Measurements from ENCODE around the gene TMEM120B. TPM values are rescaled to one million over a fixed set of nuclear protein-coding genes. Genes with fewer than 3 reads are reported as not detected.

The TMEM120B gene
- total and polyA plus RNA-seq, 8 donors, result 8.5 to 17.7 (median 12.0) TPM

GRCh38 chr12:121807642-121808347 lies 95.2 kb downstream of the TMEM120B start:
- Histone ChIP-seq H3K27me3 (no peaks in the 10 kb centered on the region), H3K4me1 (peaks cover 27 to 65% of the 10 kb centered on the region in 2 donors), H3K27ac (no peak overlapping the region), H3K36me3 (peaks cover 0 to 41% of the 10 kb centered on the region in 2 donors), H3K4me3 (no peak overlapping the region), H3K9me3 (no peaks in the 10 kb centered on the region)
- TF ChIP-seq CTCF (IDR thresholded peaks at IDR 0.05), result no peak
- DNase-seq (peak in 1 of 4 donors; percentile 41), ATAC-seq (no peak)
- intact Hi-C loops (cut with DNase I), result no loop called here

GRCh38 chr12:121808623-121809022 lies 96.1 kb downstream of the TMEM120B start:
- DNase-seq, result no peak
- ATAC-seq, result no peak
- Histone ChIP-seq H3K4me1 (peaks cover 35 to 74% of the 10 kb centered on the region in 2 donors), H3K27me3 (no peaks in the 10 kb centered on the region), H3K36me3 (peaks cover 0 to 41% of the 10 kb centered on the region in 2 donors), H3K4me3 (no peak overlapping the region), H3K9me3 (no peaks in the 10 kb centered on the region), H3K27ac (no peak overlapping the region)
- no peak for TF ChIP-seq CTCF (IDR thresholded peaks at IDR 0.05)
- intact Hi-C loops (cut with DNase I), result no loop called here

DNA sequence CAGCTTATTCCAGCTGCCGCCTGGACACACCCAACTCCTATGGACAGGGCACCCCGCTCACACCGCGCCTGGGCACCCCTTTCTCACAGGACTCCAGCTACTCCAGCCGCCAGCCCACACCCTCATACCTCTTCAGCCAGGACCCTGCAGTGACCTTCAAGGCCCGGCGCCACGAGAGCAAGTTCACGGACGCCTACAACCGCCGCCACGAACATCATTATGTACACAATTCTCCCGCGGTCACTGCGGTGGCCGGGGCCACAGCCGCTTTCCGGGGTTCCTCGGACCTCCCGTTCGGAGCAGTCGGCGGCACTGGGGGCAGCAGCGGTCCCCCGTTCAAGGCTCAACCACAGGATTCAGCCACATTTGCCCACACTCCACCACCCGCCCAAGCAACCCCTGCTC lies 97.2 kb downstream of the TMEM120B start:
- Histone ChIP-seq H3K27ac (no peak overlapping the region), H3K9me3 (no peaks in the 10 kb centered on the region), H3K4me3 (no peak overlapping the region), H3K27me3 (no peaks in the 10 kb centered on the region), H3K4me1 (peaks cover 38 to 78% of the 10 kb centered on the region in 2 donors), H3K36me3 (peaks cover 0 to 45% of the 10 kb centered on the region in 2 donors)
- ATAC-seq, result no peak
- intact Hi-C loops (cut with DNase I), result no loop called here
- peak in 2 of 4 donors; percentile 30 to 81 for DNase-seq
- TF ChIP-seq CTCF (IDR thresholded peaks at IDR 0.05), result no peak

DNA sequence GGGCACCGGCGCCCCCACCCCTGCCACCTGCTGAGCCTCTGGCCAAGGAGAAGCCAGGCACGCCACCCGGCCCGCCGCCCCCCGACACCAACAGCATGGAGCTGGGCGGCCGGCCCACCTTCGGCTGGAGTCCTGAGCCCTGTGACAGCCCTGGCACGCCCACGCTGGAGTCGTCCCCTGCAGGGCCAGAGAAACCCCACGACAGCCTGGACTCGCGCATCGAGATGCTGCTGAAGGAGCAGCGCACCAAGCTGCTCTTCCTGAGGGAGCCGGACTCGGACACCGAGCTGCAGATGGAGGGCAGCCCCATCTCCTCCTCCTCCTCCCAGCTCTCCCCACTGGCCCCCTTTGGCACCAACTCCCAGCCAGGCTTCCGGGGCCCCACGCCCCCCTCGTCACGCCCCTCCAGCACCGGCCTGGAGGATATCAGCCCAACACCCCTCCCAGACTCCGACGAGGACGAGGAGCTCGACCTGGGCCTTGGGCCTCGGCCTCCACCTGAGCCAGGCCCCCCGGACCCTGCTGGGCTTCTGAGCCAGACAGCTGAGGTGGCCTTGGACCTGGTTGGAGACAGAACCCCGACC lies 97.8 kb downstream of the TMEM120B start:
- Histone ChIP-seq H3K36me3 (peaks cover 0 to 52% of the 10 kb centered on the region in 2 donors), H3K9me3 (no peaks in the 10 kb centered on the region), H3K27ac (no peak overlapping the region), H3K4me3 (peak overlapping the region in 1 of 2 donors; percentile 68), H3K27me3 (no peaks in the 10 kb centered on the region), H3K4me1 (peaks cover 38 to 76% of the 10 kb centered on the region in 2 donors)
- no peak for ATAC-seq
- intact Hi-C loops (cut with DNase I), result no loop called here
- peak in 2 of 4 donors; percentile 31 to 78 for DNase-seq
- TF ChIP-seq CTCF (IDR thresholded peaks at IDR 0.05), result no peak

GRCh38 chr12:121810833-121811433 lies 98.4 kb downstream of the TMEM120B start:
- DNase-seq (no peak), ATAC-seq (no peak)
- peaks cover 0 to 58% of the 10 kb centered on the region in 2 donors for H3K36me3 ChIP-seq
- no peak for TF ChIP-seq CTCF (IDR thresholded peaks at IDR 0.05)
- intact Hi-C loops (cut with DNase I), result no loop called here
- H3K9me3 ChIP-seq, result no peaks in the 10 kb centered on the region
- H3K27me3 ChIP-seq, result no peaks in the 10 kb centered on the region
- peak overlapping the region in 1 of 2 donors; percentile 80 for H3K27ac ChIP-seq
- H3K4me3 ChIP-seq, result peak overlapping the region in 1 of 2 donors; percentile 68
- H3K4me1 ChIP-seq, result peaks cover 35 to 70% of the 10 kb centered on the region in 2 donors
